IMR-90 (cell line): Measurements from ENCODE around the gene SNRPF. TPM values are rescaled to one million over a fixed set of nuclear protein-coding genes. Genes with fewer than 3 reads are reported as not detected.

Experiments used
- ATAC-seq: fragments of 200-7000 bp; cut with Tn5 transposase; 2 replicates; pipeline ENCODE4 v1.9.1; 2020; ENCODE audit warnings: low read depth, mild to moderate bottlenecking, moderate library complexity
- BruUV-seq: library from RNA; stranded (reverse); fragments of 400-500 nt; replicated peaks from 2 replicates; lab custom pipeline; 2021; lab: Mats Ljungman, UMichigan
- CTCF ChIA-PET: fragments of 300-600 bp; formaldehyde crosslinking; extraction: SDS; loops from one replicate; lab custom pipeline; 2021; ENCODE audit warnings: antibody characterized with exemption; lab: Yijun Ruan, JAX
- POLR2A ChIA-PET: fragments of 300-600 bp; sonication (Branson Sonifier 250); formaldehyde crosslinking; loops from one replicate; lab custom pipeline; 2022; ENCODE audit warnings: antibody characterized with exemption; ENCODE audit not compliant: unreplicated experiment; lab: Charles Lee
- DNase-seq: peaks from one replicate; pipeline ENCODE4 v3.0.0; 2013
- H2AFZ ChIP-seq: replicated peaks from 2 replicates; pipeline ENCODE3; 2013; ENCODE audit warnings: low read length, mild to moderate bottlenecking; ENCODE audit not compliant: poor library complexity
- H2AK5ac ChIP-seq: 2 replicates; pipeline ENCODE4 v1.6.1; 2013; ENCODE audit warnings: low read depth, low read length, inconsistent platforms
- H2AK9ac ChIP-seq: replicated peaks from 2 replicates; pipeline ENCODE3; 2013; ENCODE audit warnings: mild to moderate bottlenecking, low read depth, low read length, moderate library complexity; ENCODE audit not compliant: poor library complexity
- H2BK120ac ChIP-seq: 2 replicates; pipeline ENCODE4 v1.6.1; 2013; ENCODE audit warnings: low read depth, low read length, inconsistent platforms
- H2BK15ac ChIP-seq: 3 replicates; pipeline ENCODE4 v1.6.1; 2013; ENCODE audit warnings: low read depth, low read length, inconsistent platforms
- H2BK20ac ChIP-seq: 2 replicates; pipeline ENCODE4 v1.6.1; 2013; ENCODE audit warnings: low read depth, mild to moderate bottlenecking, inconsistent platforms, low read length, moderate library complexity
- H2BK5ac ChIP-seq: 2 replicates; pipeline ENCODE4 v1.6.1; 2013; ENCODE audit warnings: mild to moderate bottlenecking, low read depth, low read length, inconsistent platforms; ENCODE audit not compliant: poor library complexity, severe bottlenecking
- H3K14ac ChIP-seq: replicated peaks from 2 replicates; pipeline ENCODE4 v1.6.1; 2013; ENCODE audit warnings: low read depth, low read length, inconsistent platforms
- H3K18ac ChIP-seq: 2 replicates; pipeline ENCODE4 v1.6.1; 2013; ENCODE audit warnings: low read depth, low read length, control low read depth
- H3K23ac ChIP-seq: 2 replicates; pipeline ENCODE4 v1.6.1; 2013; ENCODE audit warnings: low read depth, low read length, inconsistent platforms
- H3K27ac ChIP-seq: 2 replicates; pipeline ENCODE4 v1.5.1; 2013; ENCODE audit warnings: mild to moderate bottlenecking, control low read depth, low read length; ENCODE audit not compliant: insufficient read depth
- H3K27me3 ChIP-seq: 2 replicates; pipeline ENCODE4 v1.6.1; 2013; ENCODE audit warnings: low read length; ENCODE audit not compliant: control insufficient read depth, insufficient read depth
- H3K36me3 ChIP-seq: 2 replicates; pipeline ENCODE4 v1.6.1; 2013; ENCODE audit warnings: low read length, mixed read lengths; ENCODE audit not compliant: control insufficient read depth, insufficient read depth
- H3K4ac ChIP-seq: 2 replicates; pipeline ENCODE4 v1.6.1; 2013; ENCODE audit warnings: low read depth, low read length, inconsistent platforms
- H3K4me1 ChIP-seq: 2 replicates; pipeline ENCODE4 v1.6.1; 2013; ENCODE audit warnings: low read length, mixed read lengths; ENCODE audit not compliant: control insufficient read depth, insufficient read depth
- H3K4me2 ChIP-seq: 2 replicates; pipeline ENCODE4 v1.6.1; 2013; ENCODE audit warnings: low read depth, mild to moderate bottlenecking, control low read depth, low read length, moderate library complexity
- H3K4me3 ChIP-seq: 2 replicates; pipeline ENCODE4 v1.5.1; 2013; ENCODE audit warnings: low read depth, mild to moderate bottlenecking, control low read depth, low read length, moderate library complexity; ENCODE audit not compliant: insufficient read depth
- H3K56ac ChIP-seq: 2 replicates; pipeline ENCODE4 v1.6.1; 2013; ENCODE audit warnings: low read length, inconsistent platforms; ENCODE audit not compliant: insufficient read depth; ENCODE audit errors: extremely low read depth
- H3K79me1 ChIP-seq, 2 experiments: 2 replicates each; pipeline ENCODE4 v1.6.1; 2013; ENCODE audit warnings: low read length in 2 of 2, inconsistent platforms in 1 of 2, low read depth in 1 of 2
- H3K9ac ChIP-seq: 2 replicates; pipeline ENCODE4 v1.6.1; 2013; ENCODE audit warnings: low read depth, low read length, control low read depth
- H3K9me1 ChIP-seq: 2 replicates; pipeline ENCODE4 v1.6.1; 2013; ENCODE audit warnings: low read length, inconsistent platforms; ENCODE audit not compliant: insufficient read depth
- H3K9me3 ChIP-seq: 2 replicates; pipeline ENCODE4 v1.6.1; 2013; ENCODE audit warnings: low read length; ENCODE audit not compliant: control insufficient read depth, insufficient read depth
- H4K20me1 ChIP-seq: 2 replicates; pipeline ENCODE4 v1.6.1; 2013; ENCODE audit warnings: low read length, inconsistent platforms; ENCODE audit not compliant: insufficient read depth
- H4K5ac ChIP-seq: 2 replicates; pipeline ENCODE4 v1.6.1; 2013; ENCODE audit warnings: mild to moderate bottlenecking, low read depth, low read length, control low read depth
- H4K8ac ChIP-seq, 2 experiments: 2 replicates each; pipeline ENCODE4 v1.6.1; 2013; ENCODE audit warnings: low read depth in 2 of 2, low read length in 2 of 2, control low read depth in 1 of 2, inconsistent platforms in 1 of 2
- H4K91ac ChIP-seq: 2 replicates; pipeline ENCODE4 v1.6.1; 2013; ENCODE audit warnings: low read depth, low read length, inconsistent platforms; ENCODE audit not compliant: insufficient read depth
- MAFK ChIP-seq: IDR thresholded peaks from 2 replicates; pipeline ENCODE4 v1.6.1; 2012; ENCODE audit warnings: low read depth, low read length, improper control_type of control experiment
- MAZ ChIP-seq: IDR thresholded peaks from 2 replicates; pipeline ENCODE4 v1.6.1; 2012; ENCODE audit warnings: low read depth, mild to moderate bottlenecking, low read length, improper control_type of control experiment, moderate library complexity, borderline replicate concordance
- NFE2L2 ChIP-seq: fragments of 150-350 bp; IDR thresholded peaks from 2 replicates; pipeline ENCODE4 v1.6.1; 2016; ENCODE audit warnings: low read depth, mild to moderate bottlenecking, low read length
- POLR2A ChIP-seq: IDR thresholded peaks from 2 replicates; pipeline ENCODE4 v1.6.1; 2012; ENCODE audit warnings: mild to moderate bottlenecking, low read depth, low read length
- RCOR1 ChIP-seq: IDR thresholded peaks from 2 replicates; pipeline ENCODE4 v1.6.1; 2012; ENCODE audit warnings: mild to moderate bottlenecking, low read length, improper control_type of control experiment; ENCODE audit not compliant: insufficient replicate concordance
- SMC3 ChIP-seq: fragments of 150-350 bp; IDR thresholded peaks from 2 replicates; pipeline ENCODE4 v1.6.1; 2016; ENCODE audit warnings: low read depth, mild to moderate bottlenecking, antibody characterized with exemption, low read length, moderate library complexity
- WGBS, 2 experiments: methylation state at CpG; one replicate each; pipeline versions ENCODE4 v1.1.5 to v1.1.7; 2013; ENCODE audit warnings: missing lambda C conversion rate in 2 of 2; ENCODE audit not compliant: insufficient read length in 1 of 2; ENCODE audit errors: extremely low coverage in 2 of 2; 5-methylcytosine and 5-hydroxymethylcytosine counted together
- dilution Hi-C: fragments of 300-500 bp; cut with HindIII; formaldehyde crosslinking; loops from one replicate; pipeline ENCODE4 v1.14.3; 2018; ENCODE audit warnings: low sequenced_read_pairs; ENCODE audit not compliant: unreplicated experiment
- in situ Hi-C: fragments of 300-500 bp; cut with MboI; formaldehyde crosslinking; loops from 3 replicates; pipeline ENCODE4 v1.14.3; 2019; ENCODE audit warnings: low sequenced_read_pairs, inconsistent platforms, mixed read lengths
- intact Hi-C: fragments of 100-400 bp; cut with micrococcal nuclease; formaldehyde crosslinking; loops from 2 replicates; pipeline ENCODE4 v1.10.0; 2022
- polyA plus RNA-seq, 3 experiments: library from polyadenylated mRNA; depleted of rRNA; stranded (reverse); fragments of >200 nt; gene quantifications; 2 replicates each; pipeline ENCODE4 v1.2.3, GENCODE V29; 2012; ENCODE audit warnings: low replicate concordance in 1 of 3
- total RNA-seq: library from RNA; depleted of rRNA; stranded (reverse); fragments of >200 nt; gene quantifications from 2 replicates; pipeline ENCODE4 v1.2.3, GENCODE V29; 2012
- TF ChIP-seq, protein P1 (sequence below): conservative IDR thresholded peaks from 2 replicates; pipeline ENCODE4 v1.5.1; 2012; ENCODE audit warnings: mild to moderate bottlenecking, low read depth, low read length, improper control_type of control experiment

The SNRPF gene
- total and polyA plus RNA-seq, 2 of the 4 experiments (the other 2 are of a cell fraction), result 5.0 to 27.9 TPM

GRCh38 chr12:95898081-95898480 lies 39.3 kb downstream of the SNRPF start:
- Histone ChIP-seq H2BK15ac (no peak overlapping the region), H2AFZ (no peak overlapping the region), H2AK9ac (no peak overlapping the region), H3K4ac (no peak overlapping the region), H3K23ac (no peak overlapping the region), H4K91ac (no peak overlapping the region), H3K56ac (no peak overlapping the region), H3K4me3 (no peak overlapping the region), H3K4me2 (no peak overlapping the region), H3K27me3 (peaks cover 5% of the 10 kb centered on the region), H3K9me3 (peaks cover 2% of the 10 kb centered on the region; the same call in 1 of the 2 replicates), H2AK5ac (no peak overlapping the region), H4K8ac (no peak overlapping the region), H3K9ac (no peak overlapping the region), H4K5ac (no peak overlapping the region), H3K14ac (no peak overlapping the region), H3K18ac (no peak overlapping the region), H3K9me1 (no peaks in the 10 kb centered on the region), H3K27ac (no peak overlapping the region), H2BK5ac (no peak overlapping the region), H3K36me3 (no peaks in the 10 kb centered on the region), H3K79me1 (no peaks in the 10 kb centered on the region), H2BK20ac (no peak overlapping the region), H3K4me1 (no peaks in the 10 kb centered on the region), H4K20me1 (no peaks in the 10 kb centered on the region), H2BK120ac (no peak overlapping the region)
- TF ChIP-seq, protein P1, sequence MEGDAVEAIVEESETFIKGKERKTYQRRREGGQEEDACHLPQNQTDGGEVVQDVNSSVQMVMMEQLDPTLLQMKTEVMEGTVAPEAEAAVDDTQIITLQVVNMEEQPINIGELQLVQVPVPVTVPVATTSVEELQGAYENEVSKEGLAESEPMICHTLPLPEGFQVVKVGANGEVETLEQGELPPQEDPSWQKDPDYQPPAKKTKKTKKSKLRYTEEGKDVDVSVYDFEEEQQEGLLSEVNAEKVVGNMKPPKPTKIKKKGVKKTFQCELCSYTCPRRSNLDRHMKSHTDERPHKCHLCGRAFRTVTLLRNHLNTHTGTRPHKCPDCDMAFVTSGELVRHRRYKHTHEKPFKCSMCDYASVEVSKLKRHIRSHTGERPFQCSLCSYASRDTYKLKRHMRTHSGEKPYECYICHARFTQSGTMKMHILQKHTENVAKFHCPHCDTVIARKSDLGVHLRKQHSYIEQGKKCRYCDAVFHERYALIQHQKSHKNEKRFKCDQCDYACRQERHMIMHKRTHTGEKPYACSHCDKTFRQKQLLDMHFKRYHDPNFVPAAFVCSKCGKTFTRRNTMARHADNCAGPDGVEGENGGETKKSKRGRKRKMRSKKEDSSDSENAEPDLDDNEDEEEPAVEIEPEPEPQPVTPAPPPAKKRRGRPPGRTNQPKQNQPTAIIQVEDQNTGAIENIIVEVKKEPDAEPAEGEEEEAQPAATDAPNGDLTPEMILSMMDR, result no peak
- TF ChIP-seq MAFK, result no peak
- TF ChIP-seq SMC3, result no peak
- TF ChIP-seq POLR2A, result no peak
- no peak for TF ChIP-seq MAZ
- no peak for TF ChIP-seq RCOR1
- no peak for TF ChIP-seq NFE2L2
- POLR2A ChIA-PET, result no interaction called here
- intact Hi-C loops (no loop called here), dilution Hi-C loops (no loop called here), in situ Hi-C loops (no loop called here)
- CTCF ChIA-PET, result no interaction called here
- BruUV-seq, result no TSS peak
- no peak for ATAC-seq
- no peak for DNase-seq
- WGBS, 2 experiments, result no CpG with 5 or more reads among the region's 4 CpGs
